HEK293 (cell line): ENCODE data around the gene MECP2.
A peak's percentile ranks its signal among the peaks of the same experiment; 100 is the strongest.

Experiments
- AEBP2 ChIP-seq: fragments of 450-650 bp; formaldehyde crosslinking; IDR thresholded peaks from 2 replicates; pipeline ENCODE4 v1.5.1; 2016; ENCODE audit warnings: missing biosample characterization, missing genetic modification characterization, borderline replicate concordance
- ATF2 ChIP-seq: fragments of 450-650 bp; formaldehyde crosslinking; IDR thresholded peaks from 2 replicates; pipeline ENCODE4 v1.5.1; 2016; ENCODE audit warnings: missing biosample characterization, missing genetic modification characterization, low read depth
- EGR2 ChIP-seq: fragments of 450-650 bp; formaldehyde crosslinking; IDR thresholded peaks from 2 replicates; pipeline ENCODE4 v1.5.1; 2016; ENCODE audit warnings: low read depth, missing biosample characterization, missing genetic modification characterization
- KLF10 ChIP-seq: fragments of 450-650 bp; IDR thresholded peaks from 2 replicates; pipeline ENCODE4 v1.5.1; 2018; ENCODE audit warnings: missing biosample characterization, mild to moderate bottlenecking, missing genetic modification characterization
- KLF8 ChIP-seq: fragments of 450-650 bp; formaldehyde crosslinking; IDR thresholded peaks from 2 replicates; pipeline ENCODE4 v1.5.1; 2016; ENCODE audit warnings: missing biosample characterization, missing genetic modification characterization
- KLF9 ChIP-seq: fragments of 450-650 bp; formaldehyde crosslinking; IDR thresholded peaks from 2 replicates; pipeline ENCODE4 v1.5.1; 2016; ENCODE audit warnings: missing biosample characterization, missing genetic modification characterization, low read depth
- MEIS1 ChIP-seq: sonication (generic); formaldehyde crosslinking; IDR thresholded peaks from 2 replicates; pipeline ENCODE4 v1.8.1; 2022; ENCODE audit warnings: missing genetic modification reagents, mild to moderate bottlenecking, borderline replicate concordance
- MYNN ChIP-seq: fragments of 450-650 bp; formaldehyde crosslinking; IDR thresholded peaks from 2 replicates; pipeline ENCODE4 v1.5.1; 2016; ENCODE audit warnings: missing biosample characterization, missing genetic modification characterization, borderline replicate concordance
- OSR2 ChIP-seq: fragments of 450-650 bp; formaldehyde crosslinking; IDR thresholded peaks from 2 replicates; pipeline ENCODE4 v1.5.1; 2016; ENCODE audit warnings: missing biosample characterization, missing genetic modification characterization
- PATZ1 ChIP-seq: fragments of 450-650 bp; formaldehyde crosslinking; IDR thresholded peaks from 2 replicates; pipeline ENCODE4 v1.5.1; 2016; ENCODE audit warnings: missing biosample characterization, missing genetic modification characterization
- SP2 ChIP-seq: fragments of 450-650 bp; formaldehyde crosslinking; IDR thresholded peaks from 2 replicates; pipeline ENCODE4 v1.5.1; 2016; ENCODE audit warnings: missing biosample characterization, missing genetic modification characterization
- SP3 ChIP-seq: fragments of 450-650 bp; formaldehyde crosslinking; IDR thresholded peaks from 2 replicates; pipeline ENCODE4 v1.5.1; 2016; ENCODE audit warnings: missing biosample characterization, missing genetic modification characterization
- SP7 ChIP-seq: fragments of 450-650 bp; formaldehyde crosslinking; IDR thresholded peaks from 2 replicates; pipeline ENCODE4 v1.5.1; 2016; ENCODE audit warnings: missing biosample characterization, missing genetic modification characterization
- WT1 ChIP-seq: fragments of 450-650 bp; formaldehyde crosslinking; IDR thresholded peaks from 2 replicates; pipeline ENCODE4 v1.5.1; 2016; ENCODE audit warnings: missing biosample characterization, missing genetic modification characterization
- ZBTB6 ChIP-seq: fragments of 450-650 bp; formaldehyde crosslinking; IDR thresholded peaks from 2 replicates; pipeline ENCODE4 v1.5.1; 2017; ENCODE audit warnings: missing biosample characterization, missing genetic modification characterization
- ZEB2 ChIP-seq: fragments of 450-650 bp; formaldehyde crosslinking; IDR thresholded peaks from 2 replicates; pipeline ENCODE4 v1.5.1; 2016; ENCODE audit warnings: missing biosample characterization, missing genetic modification characterization
- ZFP69B ChIP-seq: fragments of 450-650 bp; formaldehyde crosslinking; IDR thresholded peaks from 2 replicates; pipeline ENCODE4 v1.5.1; 2016; ENCODE audit warnings: missing biosample characterization, missing genetic modification characterization
- ZNF280D ChIP-seq: fragments of 450-650 bp; formaldehyde crosslinking; IDR thresholded peaks from 2 replicates; pipeline ENCODE4 v1.5.1; 2016; ENCODE audit warnings: missing biosample characterization, missing genetic modification characterization
- ZNF37A ChIP-seq: fragments of 450-650 bp; IDR thresholded peaks from 2 replicates; pipeline ENCODE4 v1.5.1; 2018; ENCODE audit warnings: missing biosample characterization, missing genetic modification characterization
- ZNF398 ChIP-seq: fragments of 450-650 bp; formaldehyde crosslinking; IDR thresholded peaks from 2 replicates; pipeline ENCODE4 v1.5.1; 2017; ENCODE audit warnings: missing biosample characterization, missing genetic modification characterization
- ZNF514 ChIP-seq: fragments of 450-650 bp; formaldehyde crosslinking; IDR thresholded peaks from 2 replicates; pipeline ENCODE4 v1.5.1; 2016; ENCODE audit warnings: missing biosample characterization, missing genetic modification characterization
- ZNF639 ChIP-seq: fragments of 450-650 bp; formaldehyde crosslinking; IDR thresholded peaks from 2 replicates; pipeline ENCODE4 v1.5.1; 2016; ENCODE audit warnings: missing biosample characterization, missing genetic modification characterization
- ZNF660 ChIP-seq: fragments of 450-650 bp; IDR thresholded peaks from 2 replicates; pipeline ENCODE4 v1.5.1; 2018; ENCODE audit warnings: missing biosample characterization, mild to moderate bottlenecking, missing genetic modification characterization
- ZSCAN30 ChIP-seq: fragments of 450-650 bp; IDR thresholded peaks from 2 replicates; pipeline ENCODE4 v1.5.1; 2018; ENCODE audit warnings: missing biosample characterization, mild to moderate bottlenecking, missing genetic modification characterization, moderate library complexity
- TF ChIP-seq, protein P1 (sequence below): sonication (generic); formaldehyde crosslinking; IDR thresholded peaks from 2 replicates; pipeline ENCODE4 v1.8.1; 2022; ENCODE audit warnings: mild to moderate bottlenecking, moderate library complexity, missing genetic modification reagents

Gene MECP2

GRCh38 chrX:153972368-153973126 lies 125.0 kb downstream of the MECP2 start, which contains the start of gene TMEM187 (continued):
- TF ChIP-seq ZNF660 (tag by site-specific recombination), result peak; percentile 56; the same call in 1 of the 2 replicates
- TF ChIP-seq ZNF280D (tag by site-specific recombination), result no peak
- peak; percentile 38; the same call in 1 of the 2 replicates for TF ChIP-seq KLF10 (tag by site-specific recombination)
- TF ChIP-seq ZFP69B (tag by site-specific recombination), result peak; percentile 96
- no peak for TF ChIP-seq OSR2 (tag by site-specific recombination)
- peak; percentile 71 for TF ChIP-seq ZNF37A
- no peak for TF ChIP-seq MYNN (tag by site-specific recombination)
- TF ChIP-seq PATZ1 (tag by site-specific recombination), result peak; percentile 34
- 0 out of 2 replicates have a peak, but pooled peaks have one; percentile 18 for TF ChIP-seq KLF9 (tag by site-specific recombination)
- TF ChIP-seq SP3 (tag by site-specific recombination), result peak; percentile 42
- peak; percentile 50 for TF ChIP-seq ZNF398 (tag by site-specific recombination)
- peak; percentile 78 for TF ChIP-seq SP2 (tag by site-specific recombination)
- 0 out of 2 replicates have a peak, but pooled peaks have one; percentile 41 for TF ChIP-seq MEIS1
- TF ChIP-seq, protein P1, sequence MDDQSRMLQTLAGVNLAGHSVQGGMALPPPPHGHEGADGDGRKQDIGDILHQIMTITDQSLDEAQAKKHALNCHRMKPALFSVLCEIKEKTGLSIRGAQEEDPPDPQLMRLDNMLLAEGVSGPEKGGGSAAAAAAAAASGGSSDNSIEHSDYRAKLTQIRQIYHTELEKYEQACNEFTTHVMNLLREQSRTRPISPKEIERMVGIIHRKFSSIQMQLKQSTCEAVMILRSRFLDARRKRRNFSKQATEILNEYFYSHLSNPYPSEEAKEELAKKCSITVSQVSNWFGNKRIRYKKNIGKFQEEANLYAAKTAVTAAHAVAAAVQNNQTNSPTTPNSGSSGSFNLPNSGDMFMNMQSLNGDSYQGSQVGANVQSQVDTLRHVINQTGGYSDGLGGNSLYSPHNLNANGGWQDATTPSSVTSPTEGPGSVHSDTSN (CRISPR knock-in tag), result peak; percentile 61; the same call in 1 of the 2 replicates
- 0 out of 2 replicates have a peak, but pooled peaks have one; percentile 7 for TF ChIP-seq EGR2 (tag by site-specific recombination)
- TF ChIP-seq ZNF639 (tag by site-specific recombination), result no peak
- TF ChIP-seq SP7 (tag by site-specific recombination), result 0 out of 2 replicates have a peak, but pooled peaks have one; percentile 3
- TF ChIP-seq KLF8 (tag by site-specific recombination), result peak; percentile 71
- no peak for TF ChIP-seq AEBP2
- TF ChIP-seq ZSCAN30 (tag by site-specific recombination), result 0 out of 2 replicates have a peak, but pooled peaks have one; percentile 52
- TF ChIP-seq ZNF514 (tag by site-specific recombination), result no peak
- no peak for TF ChIP-seq ZBTB6 (tag by site-specific recombination)
- peak; percentile 28; the same call in 1 of the 2 replicates for TF ChIP-seq WT1
- TF ChIP-seq ATF2, result no peak
- no peak for TF ChIP-seq ZEB2 (tag by site-specific recombination)
